Endothelial cell of umbilical vein (primary cell): Measurements from ENCODE around the gene PURB.

Source experiments
- CTCF ChIP-seq, 2 donors: IDR thresholded peaks; 1 replicate in 1 of 2; 2 replicates in 1 of 2; pipeline ENCODE4 v1.5.1; 2011; ENCODE audit warnings: low read length in 2 of 2, mild to moderate bottlenecking in 2 of 2, moderate library complexity in 2 of 2, control low read depth in 1 of 2, inconsistent platforms in 1 of 2, low read depth in 1 of 2; ENCODE audit not compliant: insufficient read depth in 1 of 2; ENCODE audit errors: extremely low read depth in 1 of 2
- JUN ChIP-seq: IDR thresholded peaks from 2 replicates; pipeline ENCODE4 v1.6.1; 2011; ENCODE audit warnings: borderline replicate concordance, low read depth; ENCODE audit not compliant: insufficient read length, insufficient read depth
- POLR2A ChIP-seq: IDR thresholded peaks from 2 replicates; pipeline ENCODE4 v1.6.1; 2012; ENCODE audit warnings: low read depth, mild to moderate bottlenecking, control low read depth, low read length

- no peak for TF ChIP-seq POLR2A
- TF ChIP-seq CTCF (IDR thresholded peaks at IDR 0.05; ENCODE audit: extremely low read depth in 1 of 2, insufficient read depth in 1 of 2, low read depth in 1 of 2, low read length in 2 of 2), result no peak
- no peak for TF ChIP-seq JUN
Observed at GRCh38 chr7:44899443-44899842, 14.1 kb upstream of the PURB start.
